RWPE2 (cell line): ENCODE measurements around the gene LAMC1.

Experiments
- ATAC-seq: fragments of 200-7000 bp; cut with Tn5 transposase; 3 replicates; pipeline ENCODE4 v1.9.1; 2021; ENCODE audit warnings: low read depth
- DNase-seq: peaks from one replicate; pipeline ENCODE4 v3.0.0-alpha.2; 2020; ENCODE audit warnings: low spot score
- H3K27ac ChIP-seq: fragments of 450-650 bp; 2 replicates; pipeline ENCODE4 v1.5.1; 2017; ENCODE audit warnings: mild to moderate bottlenecking; ENCODE audit not compliant: poor library complexity, severe bottlenecking
- H3K27me3 ChIP-seq: fragments of 250-450 bp; sonication (Bioruptor Pico); 2 replicates; pipeline ENCODE4 v1.5.1; 2021; ENCODE audit warnings: mild to moderate bottlenecking, moderate library complexity; ENCODE audit not compliant: insufficient read depth, poor library complexity, severe bottlenecking
- H3K36me3 ChIP-seq: fragments of 250-450 bp; sonication (Bioruptor Pico); 2 replicates; pipeline ENCODE4 v1.5.1; 2020; ENCODE audit warnings: low read depth, mild to moderate bottlenecking, moderate library complexity
- H3K4me1 ChIP-seq: fragments of 250-450 bp; sonication (Bioruptor Pico); 2 replicates; pipeline ENCODE4 v1.5.1; 2021; ENCODE audit warnings: mild to moderate bottlenecking, moderate library complexity; ENCODE audit not compliant: insufficient read depth, poor library complexity, severe bottlenecking
- H3K4me3 ChIP-seq: fragments of 250-450 bp; sonication (Bioruptor Pico); 2 replicates; pipeline ENCODE4 v1.5.1; 2021; ENCODE audit warnings: mild to moderate bottlenecking, moderate library complexity; ENCODE audit not compliant: severe bottlenecking
- H3K9me3 ChIP-seq: fragments of 250-450 bp; sonication (Bioruptor Pico); 2 replicates; pipeline ENCODE4 v1.5.1; 2021; ENCODE audit warnings: mild to moderate bottlenecking, moderate library complexity; ENCODE audit not compliant: severe bottlenecking
- TF ChIP-seq, protein P1 (sequence below): fragments of 450-650 bp; IDR thresholded peaks from one replicate; pipeline ENCODE4 v1.5.1; 2017; ENCODE audit warnings: mild to moderate bottlenecking, moderate library complexity; ENCODE audit not compliant: poor library complexity, severe bottlenecking

Gene LAMC1

DNA sequence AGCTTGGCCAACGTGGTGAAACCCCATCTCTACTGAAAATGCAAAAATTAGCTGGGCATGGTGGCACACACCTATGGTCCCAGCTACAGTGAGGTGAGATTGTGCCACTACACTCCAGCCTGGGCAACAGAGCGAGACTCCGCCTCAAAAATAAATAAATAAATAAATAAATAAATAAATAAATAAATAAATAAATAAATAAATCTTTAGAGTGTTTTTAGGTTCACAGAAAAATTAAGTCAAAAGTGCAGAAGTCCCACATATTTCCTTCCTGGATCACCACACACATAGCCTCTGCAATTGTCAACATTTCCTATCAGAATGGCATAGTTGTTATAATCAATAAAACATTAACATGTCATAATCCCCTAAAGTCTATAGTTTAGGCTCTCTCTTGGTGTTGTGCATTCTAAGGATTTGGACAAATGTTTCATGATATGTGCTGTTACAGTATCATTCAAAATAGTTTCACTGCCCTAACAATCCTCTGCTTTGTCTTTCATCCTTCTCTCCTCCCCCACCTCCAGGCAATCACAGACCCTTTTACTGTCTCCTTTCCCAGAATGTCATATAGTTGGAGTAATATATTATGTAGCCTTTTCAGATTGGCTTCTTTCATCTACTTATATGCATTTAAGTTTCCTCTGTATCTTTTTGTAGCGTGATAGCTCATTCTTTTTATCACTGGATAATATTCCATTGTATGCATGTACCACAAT, 58.3 kb downstream of the LAMC1 start:
- H3K27ac ChIP-seq, result no peak overlapping the region
- ATAC-seq, result no peak
- peaks cover 22% of the 10 kb centered on the region for H3K4me1 ChIP-seq
- no peak overlapping the region for H3K4me3 ChIP-seq
- TF ChIP-seq, protein P1, sequence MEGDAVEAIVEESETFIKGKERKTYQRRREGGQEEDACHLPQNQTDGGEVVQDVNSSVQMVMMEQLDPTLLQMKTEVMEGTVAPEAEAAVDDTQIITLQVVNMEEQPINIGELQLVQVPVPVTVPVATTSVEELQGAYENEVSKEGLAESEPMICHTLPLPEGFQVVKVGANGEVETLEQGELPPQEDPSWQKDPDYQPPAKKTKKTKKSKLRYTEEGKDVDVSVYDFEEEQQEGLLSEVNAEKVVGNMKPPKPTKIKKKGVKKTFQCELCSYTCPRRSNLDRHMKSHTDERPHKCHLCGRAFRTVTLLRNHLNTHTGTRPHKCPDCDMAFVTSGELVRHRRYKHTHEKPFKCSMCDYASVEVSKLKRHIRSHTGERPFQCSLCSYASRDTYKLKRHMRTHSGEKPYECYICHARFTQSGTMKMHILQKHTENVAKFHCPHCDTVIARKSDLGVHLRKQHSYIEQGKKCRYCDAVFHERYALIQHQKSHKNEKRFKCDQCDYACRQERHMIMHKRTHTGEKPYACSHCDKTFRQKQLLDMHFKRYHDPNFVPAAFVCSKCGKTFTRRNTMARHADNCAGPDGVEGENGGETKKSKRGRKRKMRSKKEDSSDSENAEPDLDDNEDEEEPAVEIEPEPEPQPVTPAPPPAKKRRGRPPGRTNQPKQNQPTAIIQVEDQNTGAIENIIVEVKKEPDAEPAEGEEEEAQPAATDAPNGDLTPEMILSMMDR, result no peak
- H3K27me3 ChIP-seq, result no peaks in the 10 kb centered on the region
- no peaks in the 10 kb centered on the region for H3K9me3 ChIP-seq
- no peaks in the 10 kb centered on the region for H3K36me3 ChIP-seq
- DNase-seq, result no peak

DNA sequence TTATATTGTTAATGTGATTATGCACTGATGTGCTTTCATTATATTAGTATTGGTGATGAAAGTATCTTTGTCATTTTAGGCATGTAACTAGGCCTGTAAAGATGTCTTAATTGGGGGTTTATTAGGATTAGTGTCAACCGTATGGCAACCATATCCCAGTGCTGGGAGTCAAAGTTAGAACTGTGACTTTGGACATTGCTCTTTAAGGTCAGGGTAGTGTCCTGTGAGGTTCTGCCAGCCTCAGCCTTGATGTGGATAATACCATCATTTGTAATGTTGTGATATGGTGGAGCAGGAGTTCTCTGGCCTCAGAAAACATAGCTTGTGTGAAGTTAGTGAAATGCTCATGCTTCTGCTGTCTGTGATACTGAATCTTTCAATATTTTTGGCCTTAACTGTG, 59.4 kb downstream of the LAMC1 start:
- H3K9me3 ChIP-seq, result no peaks in the 10 kb centered on the region
- H3K4me3 ChIP-seq, result no peak overlapping the region
- TF ChIP-seq, protein P1, result no peak
- no peak overlapping the region for H3K27ac ChIP-seq
- H3K36me3 ChIP-seq, result no peaks in the 10 kb centered on the region
- H3K4me1 ChIP-seq, result peaks cover 22% of the 10 kb centered on the region
- DNase-seq, result no peak
- H3K27me3 ChIP-seq, result no peaks in the 10 kb centered on the region
- no peak for ATAC-seq

DNA sequence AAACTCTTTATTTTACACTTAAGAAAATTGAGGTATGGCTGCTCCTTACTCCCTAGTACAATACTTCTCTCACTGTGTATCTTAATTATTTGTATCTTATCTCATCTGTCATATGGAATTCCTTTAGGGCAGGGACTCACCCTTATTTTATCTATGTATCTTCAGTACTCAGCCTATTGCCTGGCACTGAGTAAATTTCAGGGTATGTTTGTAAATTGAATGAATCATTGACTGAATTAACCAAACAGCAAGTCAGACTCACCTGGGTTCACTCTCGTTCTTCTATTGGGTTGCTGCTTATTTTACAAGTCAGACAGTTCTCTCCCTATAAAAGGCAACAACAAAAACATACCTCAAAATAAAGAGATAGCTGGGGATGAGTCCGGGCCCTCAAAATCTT, 63.8 kb downstream of the LAMC1 start:
- TF ChIP-seq, protein P1, result no peak
- Histone ChIP-seq H3K36me3 (0 out of 2 replicates have a peak, but pooled peaks cover 4% of the 10 kb centered on the region), H3K4me3 (no peak overlapping the region), H3K4me1 (peaks cover 28% of the 10 kb centered on the region), H3K27ac (peak overlapping the region; percentile 13), H3K27me3 (no peaks in the 10 kb centered on the region), H3K9me3 (no peaks in the 10 kb centered on the region)
- no peak for DNase-seq
- ATAC-seq, result peak; percentile 93

DNA sequence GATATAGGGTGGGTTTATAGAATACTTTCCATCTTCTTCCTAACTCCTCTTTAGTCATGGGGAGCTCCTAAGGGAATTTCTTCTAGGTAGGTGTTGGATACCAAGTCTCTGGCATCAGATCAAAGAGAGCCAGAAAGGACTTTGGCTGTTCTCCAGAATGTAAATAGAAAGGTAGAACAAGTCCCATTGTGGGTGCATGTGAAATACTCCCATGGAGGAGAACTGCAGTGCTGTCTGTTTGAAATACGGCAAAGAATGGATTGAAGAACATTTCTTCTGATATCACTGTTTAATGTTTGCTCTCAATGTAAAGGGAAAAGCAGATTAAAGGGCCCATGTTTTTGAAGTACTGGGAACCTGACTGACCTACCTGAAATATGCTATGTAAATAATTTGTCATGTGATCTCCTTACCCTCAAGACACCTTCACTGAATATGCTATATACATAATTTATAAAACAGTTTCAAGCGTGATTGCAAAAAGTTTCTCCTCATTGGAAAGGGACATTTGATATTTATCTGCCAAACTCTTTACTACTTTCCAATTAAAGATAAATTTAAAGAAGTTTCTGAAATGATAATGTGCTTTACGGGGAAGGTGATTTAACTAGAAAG, 65.9 kb downstream of the LAMC1 start:
- TF ChIP-seq, protein P1, result no peak
- ATAC-seq, result peak; percentile 2; the same call in 1 of the 3 replicates
- no peak for DNase-seq
- Histone ChIP-seq H3K4me3 (no peak overlapping the region), H3K27me3 (no peaks in the 10 kb centered on the region), H3K4me1 (peaks cover 36% of the 10 kb centered on the region), H3K36me3 (0 out of 2 replicates have a peak, but pooled peaks cover 4% of the 10 kb centered on the region), H3K9me3 (no peaks in the 10 kb centered on the region), H3K27ac (no peak overlapping the region)
